ENCODE results near the gene SEMA3E.

DNA sequence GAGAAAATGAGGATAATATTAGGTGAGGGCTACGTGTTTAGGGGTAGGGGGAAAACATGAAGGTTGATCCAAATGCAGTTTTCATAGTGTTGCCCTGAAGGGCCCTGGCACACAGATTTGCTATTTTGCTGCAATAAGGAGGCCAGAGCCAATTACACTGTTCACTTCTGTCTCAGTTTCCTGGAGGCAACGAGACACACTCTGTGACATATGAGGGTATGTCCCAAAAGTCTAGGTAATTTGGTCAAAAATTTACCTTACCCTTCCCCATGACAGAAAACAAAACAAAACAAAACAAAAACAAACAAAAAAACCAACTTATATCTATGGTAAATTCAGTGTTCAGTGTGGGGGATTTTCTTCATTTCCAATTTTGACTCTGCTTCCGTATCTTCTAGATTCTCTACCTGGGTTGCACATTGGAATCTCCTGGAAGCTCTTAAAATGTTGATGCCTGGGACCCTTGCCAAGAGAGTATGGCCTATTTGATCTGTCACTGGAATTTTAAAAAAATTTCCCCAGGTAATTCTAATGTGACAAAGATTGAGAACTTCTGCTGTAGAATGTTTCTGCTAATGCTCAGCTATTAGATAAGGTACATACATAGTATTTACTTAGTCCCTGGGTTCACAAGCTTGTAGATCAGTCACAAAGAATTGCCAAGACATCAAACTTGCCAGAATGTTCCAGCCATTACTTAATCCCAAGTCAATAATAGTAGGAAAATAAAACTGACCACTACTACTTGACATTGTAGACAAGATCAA lies 139.5 kb downstream of the SEMA3E start:
- TF ChIP-seq POLR2A (IDR thresholded peaks at IDR 0.05): no peak
- TF ChIP-seq, protein P1, sequence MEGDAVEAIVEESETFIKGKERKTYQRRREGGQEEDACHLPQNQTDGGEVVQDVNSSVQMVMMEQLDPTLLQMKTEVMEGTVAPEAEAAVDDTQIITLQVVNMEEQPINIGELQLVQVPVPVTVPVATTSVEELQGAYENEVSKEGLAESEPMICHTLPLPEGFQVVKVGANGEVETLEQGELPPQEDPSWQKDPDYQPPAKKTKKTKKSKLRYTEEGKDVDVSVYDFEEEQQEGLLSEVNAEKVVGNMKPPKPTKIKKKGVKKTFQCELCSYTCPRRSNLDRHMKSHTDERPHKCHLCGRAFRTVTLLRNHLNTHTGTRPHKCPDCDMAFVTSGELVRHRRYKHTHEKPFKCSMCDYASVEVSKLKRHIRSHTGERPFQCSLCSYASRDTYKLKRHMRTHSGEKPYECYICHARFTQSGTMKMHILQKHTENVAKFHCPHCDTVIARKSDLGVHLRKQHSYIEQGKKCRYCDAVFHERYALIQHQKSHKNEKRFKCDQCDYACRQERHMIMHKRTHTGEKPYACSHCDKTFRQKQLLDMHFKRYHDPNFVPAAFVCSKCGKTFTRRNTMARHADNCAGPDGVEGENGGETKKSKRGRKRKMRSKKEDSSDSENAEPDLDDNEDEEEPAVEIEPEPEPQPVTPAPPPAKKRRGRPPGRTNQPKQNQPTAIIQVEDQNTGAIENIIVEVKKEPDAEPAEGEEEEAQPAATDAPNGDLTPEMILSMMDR (IDR thresholded peaks at IDR 0.05): no peak
